ENCODE results near the gene ZFP36L1. TPM values are rescaled to one million over a fixed set of nuclear protein-coding genes. Genes with fewer than 3 reads are reported as not detected.

ZFP36L1 gene
- total RNA-seq, 4 donors from 2014 or later, result 363 to 395 (median 384) TPM

- TF ChIP-seq CTCF (IDR thresholded peaks at IDR 0.05), result no peak
- ATAC-seq (ENCODE audit: low FRiP score), result peak; percentile 63
- no peak for DNase-seq (ENCODE audit: low spot score)
Measured at GRCh38 chr14:68806526-68807147, 13.8 kb upstream of the ZFP36L1 start.

GRCh38 chr14:68805414-68805813 is 12.5 kb upstream of the ZFP36L1 start:
- no peak for ATAC-seq (ENCODE audit: low FRiP score)
- TF ChIP-seq CTCF (IDR thresholded peaks at IDR 0.05), result no peak
- no peak for DNase-seq (ENCODE audit: low spot score)

DNA sequence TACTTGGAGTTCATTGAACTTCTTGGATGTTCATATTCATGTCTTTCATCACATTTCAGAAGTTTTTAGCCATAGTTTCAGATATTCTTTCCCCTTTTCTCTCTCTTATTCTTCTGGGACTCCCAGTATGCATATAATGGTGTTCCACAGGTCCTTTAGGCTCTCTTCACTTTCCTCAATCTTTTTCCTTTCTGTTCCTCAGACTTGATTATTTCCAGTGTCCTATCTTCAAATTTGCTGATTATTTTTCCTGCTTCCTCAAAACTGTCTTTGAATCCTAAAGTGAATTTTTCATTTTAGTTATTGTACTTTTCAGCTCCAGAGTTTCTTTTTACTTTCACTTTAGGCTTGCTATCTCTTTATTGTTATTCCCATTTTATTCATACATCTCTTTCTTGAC is 8.8 kb upstream of the ZFP36L1 start:
- DNase-seq (ENCODE audit: low spot score), result no peak
- ATAC-seq (ENCODE audit: low FRiP score), result no peak
- TF ChIP-seq CTCF (IDR thresholded peaks at IDR 0.05), result no peak

DNA sequence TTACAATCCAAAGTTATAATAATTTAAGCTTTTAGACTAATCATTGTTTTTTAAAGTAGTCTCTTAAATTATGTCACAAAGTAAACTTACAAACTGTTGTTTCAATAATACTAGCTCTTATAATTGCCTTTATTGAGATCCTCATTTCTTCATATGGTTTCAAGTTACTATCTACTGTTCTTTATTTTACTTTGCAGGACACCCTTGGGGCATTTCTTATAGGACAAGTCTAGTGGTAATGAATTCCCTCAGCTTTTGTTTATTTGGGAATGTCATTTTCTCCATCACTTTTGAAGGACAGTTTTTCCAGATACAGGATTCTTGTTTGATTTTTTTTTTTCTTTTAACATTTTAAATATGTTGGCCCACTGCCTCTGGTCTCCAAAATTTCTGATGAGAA is 8.1 kb upstream of the ZFP36L1 start:
- ATAC-seq (ENCODE audit: low FRiP score) (no peak), DNase-seq (ENCODE audit: low spot score) (no peak)
- no peak for TF ChIP-seq CTCF (IDR thresholded peaks at IDR 0.05)

GRCh38 chr14:68800390-68800789 is 7.5 kb upstream of the ZFP36L1 start:
- DNase-seq (ENCODE audit: low spot score) (no peak), ATAC-seq (ENCODE audit: low FRiP score) (no peak)
- no peak for TF ChIP-seq CTCF (IDR thresholded peaks at IDR 0.05)

GRCh38 chr14:68798621-68799020 is 5.8 kb upstream of the ZFP36L1 start:
- DNase-seq (ENCODE audit: low spot score), result no peak
- TF ChIP-seq CTCF (IDR thresholded peaks at IDR 0.05), result no peak
- ATAC-seq (ENCODE audit: low FRiP score), result no peak

DNA sequence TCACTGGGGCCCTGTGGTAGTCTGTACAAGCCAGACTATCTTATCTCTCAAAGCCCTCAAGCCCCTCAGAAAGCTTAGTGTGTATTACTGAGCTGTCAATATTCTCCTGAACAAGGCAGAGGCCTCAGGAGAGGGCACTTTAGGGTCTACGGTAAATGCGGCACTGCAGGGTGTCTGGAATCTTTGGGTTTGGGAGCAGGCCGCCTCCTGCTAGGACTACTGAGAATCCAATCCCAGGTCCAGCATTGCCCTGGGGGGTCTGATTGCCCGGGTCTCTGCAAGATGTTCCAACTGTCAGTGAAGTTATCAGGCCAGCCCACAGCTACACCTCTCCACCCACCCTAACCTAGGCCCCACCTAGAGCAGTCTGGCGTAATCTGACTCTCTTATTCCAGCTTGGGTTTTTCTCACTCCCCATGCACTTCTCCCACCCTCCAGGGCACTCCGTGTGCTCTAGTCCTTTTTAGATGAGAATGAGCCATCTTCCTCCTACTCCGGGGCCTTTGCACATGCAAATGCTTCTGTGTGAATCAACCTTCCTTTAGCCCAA is 4.3 kb upstream of the ZFP36L1 start:
- ATAC-seq (ENCODE audit: low FRiP score) (no peak), DNase-seq (ENCODE audit: low spot score) (no peak)
- no peak for TF ChIP-seq CTCF (IDR thresholded peaks at IDR 0.05)

Data from omental fat pad (tissue), 4 donors.